Neural cell (in vitro differentiated cells): ENCODE results near the gene PTPN3. TPM values are rescaled to one million over a fixed set of nuclear protein-coding genes. Genes with fewer than 3 reads are reported as not detected.

Experiments used
- H2AFZ ChIP-seq: fragments of 200-600, 300-800 bp; sonication (generic), shearing (Covaris generic); 2 replicates; pipeline ENCODE4 v1.6.0; 2014; ENCODE audit warnings: low read depth, mild to moderate bottlenecking, antibody characterized with exemption, low read length, moderate library complexity
- H3F3A ChIP-seq: fragments of 200-600 bp; shearing (Covaris generic); 2 replicates; pipeline ENCODE4 v1.6.1; 2016; ENCODE audit warnings: mild to moderate bottlenecking, moderate library complexity, mixed read lengths, antibody characterized with exemption, low read length; ENCODE audit not compliant: insufficient read depth, poor library complexity, severe bottlenecking
- H3K27ac ChIP-seq: fragments of 200-600, 300-800 bp; sonication (generic), shearing (Covaris generic); 2 replicates; pipeline ENCODE4 v1.5.1; 2014; ENCODE audit warnings: mild to moderate bottlenecking, low read length, moderate library complexity
- H3K27me3 ChIP-seq: fragments of 300-800, 200-600 bp; sonication (generic), shearing (Covaris generic); 2 replicates; pipeline ENCODE4 v1.6.0; 2014; ENCODE audit warnings: mild to moderate bottlenecking, low read depth, low read length, moderate library complexity; ENCODE audit not compliant: insufficient read depth
- H3K36me3 ChIP-seq: fragments of 300-800, 200-600 bp; sonication (generic), shearing (Covaris generic); 2 replicates; pipeline ENCODE4 v1.5.1; 2014; ENCODE audit warnings: mild to moderate bottlenecking, antibody characterized with exemption, low read length, moderate library complexity; ENCODE audit not compliant: insufficient read depth
- H3K4me2 ChIP-seq: fragments of 300-800, 200-600 bp; sonication (generic), shearing (Covaris generic); 2 replicates; pipeline ENCODE4 v1.6.0; 2014; ENCODE audit warnings: mild to moderate bottlenecking, low read length
- H3K4me3 ChIP-seq: fragments of 300-800, 200-600 bp; sonication (generic), shearing (Covaris generic); 2 replicates; pipeline ENCODE4 v1.5.1; 2014; ENCODE audit warnings: mild to moderate bottlenecking, low read length, moderate library complexity
- H3K79me2 ChIP-seq: fragments of 200-600 bp; shearing (Covaris generic); replicated peaks from 2 replicates; pipeline ENCODE4 v1.6.0; 2014; ENCODE audit warnings: mild to moderate bottlenecking, low read length, moderate library complexity; ENCODE audit not compliant: insufficient read depth
- H3K9ac ChIP-seq: fragments of 300-800, 200-600 bp; sonication (generic), shearing (Covaris generic); 2 replicates; pipeline ENCODE4 v1.6.1; 2016; ENCODE audit warnings: mild to moderate bottlenecking, low read length, mixed read lengths
- H3K9me2 ChIP-seq: fragments of 200-600 bp; shearing (Covaris generic); 2 replicates; pipeline ENCODE4 v1.6.1; 2016; ENCODE audit warnings: mild to moderate bottlenecking, low read length, mixed read lengths; ENCODE audit not compliant: insufficient read depth
- H3K9me3 ChIP-seq: fragments of 200-600, 300-800 bp; sonication (generic), shearing (Covaris generic); 2 replicates; pipeline ENCODE4 v1.6.1; 2016; ENCODE audit warnings: mild to moderate bottlenecking, mixed run types, low read length, moderate library complexity, mixed read lengths
- H4K20me1 ChIP-seq: fragments of 200-600 bp; shearing (Covaris generic); 2 replicates; pipeline ENCODE4 v1.6.1; 2016; ENCODE audit warnings: mild to moderate bottlenecking, mixed run types; ENCODE audit not compliant: insufficient read depth
- CTCF ChIP-seq: fragments of 450-650 bp; IDR thresholded peaks from 2 replicates; pipeline ENCODE4 v1.5.1; 2014; ENCODE audit warnings: antibody characterized with exemption, mild to moderate bottlenecking, moderate library complexity; ENCODE audit not compliant: poor library complexity, severe bottlenecking
- EP300 ChIP-seq: fragments of 450-650 bp; conservative IDR thresholded peaks from 2 replicates; pipeline ENCODE4 v1.6.1; 2014; ENCODE audit warnings: antibody characterized with exemption, mild to moderate bottlenecking, moderate library complexity; ENCODE audit not compliant: poor library complexity, severe bottlenecking
- EZH2 ChIP-seq: fragments of 200-600, 300-800 bp; shearing (Covaris generic), sonication (generic); IDR thresholded peaks from 2 replicates; pipeline ENCODE4 v1.6.1; 2014; ENCODE audit warnings: antibody characterized with exemption, low read length, borderline replicate concordance, mild to moderate bottlenecking; ENCODE audit not compliant: insufficient read depth, poor library complexity, severe bottlenecking
- MXI1 ChIP-seq: fragments of 450-650 bp; conservative IDR thresholded peaks from 2 replicates; pipeline ENCODE4 v1.6.1; 2014; ENCODE audit warnings: antibody characterized with exemption, mild to moderate bottlenecking; ENCODE audit not compliant: poor library complexity, severe bottlenecking
- POLR2AphosphoS5 ChIP-seq: IDR thresholded peaks from 2 replicates; pipeline ENCODE4 v1.6.1; 2012
- RAD21 ChIP-seq: fragments of 450-650 bp; conservative IDR thresholded peaks from 2 replicates; pipeline ENCODE4 v1.6.1; 2014; ENCODE audit warnings: antibody characterized with exemption, mild to moderate bottlenecking, moderate library complexity
- REST ChIP-seq: IDR thresholded peaks from 2 replicates; pipeline ENCODE4 v1.6.1; 2012; ENCODE audit warnings: borderline replicate concordance
- SMC3 ChIP-seq: fragments of 450-650 bp; conservative IDR thresholded peaks from 2 replicates; pipeline ENCODE4 v1.6.1; 2014; ENCODE audit warnings: antibody characterized with exemption, mild to moderate bottlenecking, moderate library complexity; ENCODE audit not compliant: poor library complexity
- TAF1 ChIP-seq: IDR thresholded peaks from 2 replicates; pipeline ENCODE4 v1.6.1; 2012; ENCODE audit warnings: low read depth
- polyA plus RNA-seq: library from polyadenylated mRNA; depleted of rRNA; stranded (reverse); fragments of >200 nt; gene quantifications from 2 replicates; pipeline ENCODE4 v1.2.3, GENCODE V29; 2014

The PTPN3 gene
- polyA plus RNA-seq, 1 donor from 2014 or later: 3.8 TPM

- Histone ChIP-seq H3K9ac (no peak overlapping the region), H2AFZ (no peak overlapping the region), H3K79me2 (no peaks in the 10 kb centered on the region), H3K36me3 (no peaks in the 10 kb centered on the region), H3K9me2 (no peaks in the 10 kb centered on the region), H3K9me3 (no peaks in the 10 kb centered on the region), H4K20me1 (no peaks in the 10 kb centered on the region), H3F3A (no peaks in the 10 kb centered on the region), H3K4me2 (no peak overlapping the region), H3K27me3 (no peaks in the 10 kb centered on the region), H3K27ac (no peak overlapping the region), H3K4me3 (no peak overlapping the region)
- TF ChIP-seq MXI1 (no peak), REST (no peak), SMC3 (no peak), CTCF (no peak), RAD21 (no peak), POLR2AphosphoS5 (no peak), EZH2 (no peak), EP300 (no peak), TAF1 (no peak)
Measured at GRCh38 chr9:109419531-109419930, 78.6 kb downstream of the PTPN3 start.

DNA sequence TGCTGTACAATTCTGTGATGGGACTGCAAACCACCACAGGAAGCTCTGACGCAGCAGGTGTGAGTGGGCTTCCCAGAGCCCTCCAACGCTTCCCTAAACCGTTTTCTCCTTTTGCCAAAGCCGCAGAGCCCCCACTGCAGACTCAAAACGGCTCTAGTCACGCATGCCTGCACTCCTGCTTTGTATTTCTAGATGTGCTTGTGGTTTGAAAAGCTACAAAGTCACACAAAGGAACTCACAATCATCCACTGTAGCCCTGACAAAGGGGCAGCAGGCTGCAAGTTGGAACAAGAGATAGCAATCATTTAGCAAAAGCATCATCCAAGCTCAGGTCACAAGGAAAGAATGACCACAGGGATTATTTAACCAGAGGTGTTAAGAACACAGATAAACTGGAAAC, 79.3 kb downstream of the PTPN3 start:
- Histone ChIP-seq H3K4me3 (no peak overlapping the region), H3K4me2 (no peak overlapping the region), H2AFZ (no peak overlapping the region)

More for the DNA sequence above, 79.3 kb downstream of the PTPN3 start:
- Histone ChIP-seq H3K27ac (no peak overlapping the region), H3K36me3 (no peaks in the 10 kb centered on the region), H3K9me2 (no peaks in the 10 kb centered on the region), H3F3A (no peaks in the 10 kb centered on the region), H3K9ac (no peak overlapping the region), H3K27me3 (no peaks in the 10 kb centered on the region), H3K9me3 (no peaks in the 10 kb centered on the region), H3K79me2 (no peaks in the 10 kb centered on the region), H4K20me1 (no peaks in the 10 kb centered on the region)
- TF ChIP-seq EP300 (no peak), MXI1 (no peak), TAF1 (no peak), RAD21 (no peak), EZH2 (no peak), CTCF (no peak)
